Dermis microvascular lymphatic vessel endothelial cell (primary cell): ENCODE data around the gene PSMC2. TPM values are rescaled to one million over a fixed set of nuclear protein-coding genes. Genes with fewer than 3 reads are reported as not detected.

Source experiments
- total RNA-seq: library from RNA; depleted of rRNA; stranded (reverse); fragments of >200 nt; gene quantifications from 2 replicates; pipeline ENCODE4 v1.2.1, GENCODE V29; 2014

PSMC2 gene
- total RNA-seq, 1 donor from 2014 or later, result 159 TPM

Other genes starting within 250 kb of the PSMC2 start
- gene NAPEPLD, start 198.5 kb upstream of the PSMC2 start, total RNA-seq, result 2.8 and 3.4 TPM in 2 replicates
- 35.7 and 41.2 TPM in 2 replicates for gene PMPCB, start 50.2 kb upstream of the PSMC2 start, total RNA-seq
- gene DNAJC2, start 2.9 kb upstream of the PSMC2 start, total RNA-seq, result 10.6 and 11.3 TPM in 2 replicates
- 0.64 and 1.0 TPM in 2 replicates for gene SLC26A5, start 98.6 kb downstream of the PSMC2 start, total RNA-seq